ENCODE data around the gene RALGDS. TPM values are rescaled to one million over a fixed set of nuclear protein-coding genes. Genes with fewer than 3 reads are reported as not detected.

Gene RALGDS
- total and polyA plus RNA-seq, 2 donors (not counting 3 experiments of a cell fraction or from before 2014, with no cell fraction given): 41.4 to 60.0 TPM

GRCh38 chr9:133114886-133115603, 6.0 kb downstream of the RALGDS start:
- peaks cover 0 to 6% of the 10 kb centered on the region in 2 experiments for H3K36me3 ChIP-seq (ENCODE audit: control insufficient read depth in 2 of 2, extremely low read depth in 1 of 2, insufficient read depth in 2 of 2, low read length in 2 of 2)
- H4K20me1 ChIP-seq (replicated peaks; ENCODE audit: control insufficient read depth, extremely low read depth, insufficient read depth, low read length): no peaks in the 10 kb centered on the region
- ChIA-PET CTCF (interaction anchor here (1.0 to 2.6 kb wide), 5 partner anchors 18 to 29 kb away, joined by 3 to 43 read pairs (median 4); no protein-coding TSS in a partner anchor), POLR2A (interaction anchor here (1.1 kb wide), 1 partner anchor 19 kb away, joined by 4 read pairs; no protein-coding TSS in a partner anchor)
- no peaks in the 10 kb centered on the region for H3K79me2 ChIP-seq (ENCODE audit: control insufficient read depth, insufficient read depth, low read length)
- H3K9me1 ChIP-seq (replicated peaks; ENCODE audit: control insufficient read depth, extremely low read depth, insufficient read depth, low read length): no peaks in the 10 kb centered on the region
- H3K9ac ChIP-seq (replicated peaks; ENCODE audit: extremely low read depth, insufficient read depth, low read length): no peak overlapping the region
- FAIRE-seq (no peak), DNase-seq (ENCODE audit: low read depth, low spot score) (no peak)
- no peaks in the 10 kb centered on the region for H3K9me3 ChIP-seq (replicated peaks; ENCODE audit: control insufficient read depth, insufficient read depth, low read length)
- no TSS peak for BruUV-seq (replicated peaks)
- H3K4me3 ChIP-seq (replicated peaks in 1 of 3; ENCODE audit: insufficient read depth in 1 of 3, low read depth in 1 of 3, low read length in 3 of 3): no peak overlapping the region
- dilution Hi-C loops (cut with MboI; ENCODE audit: extremely low pct_ligation_motif_present, low sequenced_read_pairs): no loop called here
- H3K4me2 ChIP-seq (ENCODE audit: insufficient read depth, low read length): no peak overlapping the region
- peaks cover 28% of the 10 kb centered on the region for H3K4me1 ChIP-seq (ENCODE audit: control insufficient read depth, extremely low read depth, insufficient read depth, low read length)
- no peak overlapping the region for H3K27ac ChIP-seq (ENCODE audit: insufficient read depth, low read depth, low read length)
- no peak overlapping the region for H2AFZ ChIP-seq (ENCODE audit: low read depth, low read length)
- no peaks in the 10 kb centered on the region for H3K27me3 ChIP-seq (ENCODE audit: control insufficient read depth in 2 of 2, insufficient read depth in 2 of 2, low read length in 2 of 2)
- intact Hi-C loops (cut with micrococcal nuclease): no loop called here
- TF ChIP-seq FOS (IDR thresholded peaks at IDR 0.05; ENCODE audit: borderline replicate concordance, insufficient read depth, low read length) (no peak), JUN (IDR thresholded peaks at IDR 0.05; ENCODE audit: borderline replicate concordance, insufficient read depth, insufficient read length, low read depth) (no peak)

- DNase-seq (ENCODE audit: low read depth, low spot score): no peak
- Histone ChIP-seq H3K4me1 (ENCODE audit: control insufficient read depth, extremely low read depth, insufficient read depth, low read length) (peaks cover 20% of the 10 kb centered on the region), H3K9ac (replicated peaks; ENCODE audit: extremely low read depth, insufficient read depth, low read length) (no peak overlapping the region), H3K9me1 (replicated peaks; ENCODE audit: control insufficient read depth, extremely low read depth, insufficient read depth, low read length) (no peaks in the 10 kb centered on the region), H4K20me1 (replicated peaks; ENCODE audit: control insufficient read depth, extremely low read depth, insufficient read depth, low read length) (no peaks in the 10 kb centered on the region), H2AFZ (ENCODE audit: low read depth, low read length) (no peak overlapping the region), H3K36me3 (ENCODE audit: control insufficient read depth in 2 of 2, extremely low read depth in 1 of 2, insufficient read depth in 2 of 2, low read length in 2 of 2) (peaks cover 0 to 7% of the 10 kb centered on the region in 2 experiments), H3K4me2 (ENCODE audit: insufficient read depth, low read length) (no peak overlapping the region), H3K4me3 (replicated peaks in 1 of 3; ENCODE audit: insufficient read depth in 1 of 3, low read depth in 1 of 3, low read length in 3 of 3) (no peak overlapping the region), H3K27ac (ENCODE audit: insufficient read depth, low read depth, low read length) (no peak overlapping the region), H3K9me3 (replicated peaks; ENCODE audit: control insufficient read depth, insufficient read depth, low read length) (no peaks in the 10 kb centered on the region), H3K27me3 (ENCODE audit: control insufficient read depth in 2 of 2, insufficient read depth in 2 of 2, low read length in 2 of 2) (no peaks in the 10 kb centered on the region), H3K79me2 (ENCODE audit: control insufficient read depth, insufficient read depth, low read length) (no peaks in the 10 kb centered on the region)
- BruUV-seq (replicated peaks): no TSS peak
- POLR2A ChIA-PET: interaction anchor here (1.1 kb wide), 1 partner anchor 19 kb away, joined by 4 read pairs; no protein-coding TSS in a partner anchor
- CTCF ChIA-PET: interaction anchor here (1.0 to 2.6 kb wide), 5 partner anchors 11 to 30 kb away, joined by 3 to 43 read pairs (median 3); no protein-coding TSS in a partner anchor
- intact Hi-C loops (cut with micrococcal nuclease): no loop called here
- dilution Hi-C loops (cut with MboI; ENCODE audit: extremely low pct_ligation_motif_present, low sequenced_read_pairs): no loop called here
- no peak for TF ChIP-seq CTCF (IDR thresholded peaks at IDR 0.05; ENCODE audit: extremely low read depth in 1 of 2, insufficient read depth in 1 of 2, low read depth in 1 of 2, low read length in 2 of 2)
- no peak for TF ChIP-seq MAX (IDR thresholded peaks at IDR 0.05; ENCODE audit: insufficient read depth, insufficient read length)
- TF ChIP-seq POLR2AphosphoS5 (IDR thresholded peaks at IDR 0.05; ENCODE audit: insufficient read depth, low read depth, low read length): no peak
- TF ChIP-seq EZH2 (IDR thresholded peaks at IDR 0.05; ENCODE audit: borderline replicate concordance, low read depth, low read length, severe bottlenecking): no peak
- no peak for TF ChIP-seq FOS (IDR thresholded peaks at IDR 0.05; ENCODE audit: borderline replicate concordance, insufficient read depth, low read length)
- TF ChIP-seq POLR2A (IDR thresholded peaks at IDR 0.05; ENCODE audit: low read depth, low read length): no peak
- TF ChIP-seq MYC (IDR thresholded peaks at IDR 0.05; ENCODE audit: low read depth, low read length): no peak
- no peak for TF ChIP-seq GATA2 (IDR thresholded peaks at IDR 0.05; ENCODE audit: insufficient read depth, insufficient read length, low read depth, low read length)
- TF ChIP-seq JUN (IDR thresholded peaks at IDR 0.05; ENCODE audit: borderline replicate concordance, insufficient read depth, insufficient read length, low read depth): no peak
- FAIRE-seq: no peak
Measured at GRCh38 chr9:133113949-133114885, 6.8 kb downstream of the RALGDS start.

All from endothelial cell of umbilical vein (primary cell).